B cell (primary cell): ENCODE measurements around the gene CERS6. TPM values are rescaled to one million over a fixed set of nuclear protein-coding genes. Genes with fewer than 3 reads are reported as not detected.

Source experiments
- ATAC-seq: fragments of 200-7000 bp; cut with Tn5 transposase; one replicate; pipeline ENCODE4 v1.10.0; 2021; ENCODE audit warnings: low read depth, mild to moderate bottlenecking, moderate number of reproducible peaks, moderate library complexity
- CTCF ChIA-PET: fragments of 350-600 bp; sonication (Branson Sonifier 250); formaldehyde crosslinking; loops from one replicate; lab custom pipeline; 2021; ENCODE audit warnings: antibody characterized with exemption, inconsistent platforms; lab: Charles Lee
- POLR2A ChIA-PET: fragments of 350-600 bp; sonication (Branson Sonifier 250); formaldehyde crosslinking; loops from one replicate; lab custom pipeline; 2021; ENCODE audit warnings: antibody characterized with exemption; lab: Charles Lee
- DNase-seq: peaks from one replicate; pipeline ENCODE4 v3.0.0; 2013
- H2AFZ ChIP-seq: 2 replicates; pipeline ENCODE4 v1.6.1; 2012; ENCODE audit warnings: mild to moderate bottlenecking, low read depth, low read length; ENCODE audit not compliant: insufficient read depth, poor library complexity, severe bottlenecking
- H3K27ac ChIP-seq, 2 donors: 1 replicate in 1 of 2; 2 replicates in 1 of 2; pipeline ENCODE4 v1.5.1; 2012 to 2013; ENCODE audit warnings: low read length in 2 of 2, mild to moderate bottlenecking in 2 of 2, moderate library complexity in 1 of 2
- H3K27me3 ChIP-seq, 4 experiments: fragments of 200-600 bp in 1 of 4; sonication (generic) in 1 of 4; replicated peaks in 1 of 4; 1 replicate in 2 of 4; 2 replicates in 2 of 4; pipeline versions ENCODE4 v1.6.1 to v1.7.0; 2013 to 2016; ENCODE audit warnings: low read length in 3 of 4, mild to moderate bottlenecking in 2 of 4, mixed read lengths in 1 of 4, moderate library complexity in 1 of 4; ENCODE audit not compliant: insufficient read depth in 4 of 4, control insufficient read depth in 3 of 4; ENCODE audit errors: control extremely low read depth in 1 of 4
- H3K36me3 ChIP-seq, 2 experiments: replicated peaks in 1 of 2; 1 replicate in 1 of 2; 2 replicates in 1 of 2; pipeline versions ENCODE4 v1.6.1 to v1.7.1; 2013; ENCODE audit warnings: low read length in 1 of 2; ENCODE audit not compliant: insufficient read depth in 2 of 2, control insufficient read depth in 1 of 2; ENCODE audit errors: control extremely low read depth in 1 of 2, extremely low read depth in 1 of 2
- H3K4me1 ChIP-seq, 2 donors: fragments of 200-600 bp in 1 of 2; sonication (generic) in 1 of 2; 1 replicate in 1 of 2; 2 replicates in 1 of 2; pipeline versions ENCODE4 v1.5.1 to v1.6.1; 2013 to 2017; ENCODE audit warnings: low read length in 2 of 2; ENCODE audit not compliant: control insufficient read depth in 2 of 2, insufficient read depth in 2 of 2
- H3K4me2 ChIP-seq: replicated peaks from 2 replicates; pipeline ENCODE3; 2012; ENCODE audit warnings: mild to moderate bottlenecking, low read depth, low read length; ENCODE audit not compliant: poor library complexity, severe bottlenecking
- H3K4me3 ChIP-seq, 5 experiments: fragments of 200-600 bp in 1 of 5; sonication (generic) in 1 of 5; 1 replicate in 3 of 5; 2 replicates in 2 of 5; pipeline versions ENCODE4 v1.5.1 to v1.7.0; 2011 to 2016; ENCODE audit warnings: low read length in 4 of 5, mild to moderate bottlenecking in 4 of 5, low read depth in 2 of 5, control low read depth in 1 of 5, moderate library complexity in 1 of 5; ENCODE audit not compliant: insufficient read depth in 1 of 5; ENCODE audit errors: control extremely low read depth in 1 of 5, extremely low read depth in 1 of 5
- H3K79me2 ChIP-seq: fragments of 200-600 bp; sonication (generic); one replicate; pipeline ENCODE4 v1.6.0; 2016; ENCODE audit warnings: low read length; ENCODE audit not compliant: control insufficient read depth, insufficient read depth
- H3K9ac ChIP-seq: fragments of 200-600 bp; sonication (generic); 2 replicates; pipeline ENCODE4 v1.6.1; 2017; ENCODE audit warnings: mild to moderate bottlenecking, low read length, moderate library complexity
- H3K9me3 ChIP-seq, 3 donors: one replicate each; pipeline versions ENCODE4 v1.6.1 to v1.7.1; 2013; ENCODE audit warnings: low read length in 2 of 3; ENCODE audit not compliant: control insufficient read depth in 2 of 3, insufficient read depth in 1 of 3; ENCODE audit errors: control extremely low read depth in 1 of 3
- H4K20me1 ChIP-seq: 2 replicates; pipeline ENCODE4 v1.6.0; 2012; ENCODE audit warnings: mild to moderate bottlenecking, low read length; ENCODE audit not compliant: insufficient read depth, control insufficient read depth, poor library complexity, severe bottlenecking
- H3K27ac Mint-ChIP-seq: one replicate; pipeline ENCODE4 v1.8.0; 2021; ENCODE audit warnings: mixed read lengths
- H3K27me3 Mint-ChIP-seq: one replicate; pipeline ENCODE4 v1.8.0; 2021; ENCODE audit warnings: mixed read lengths
- H3K4me1 Mint-ChIP-seq: one replicate; pipeline ENCODE4 v1.8.0; 2021; ENCODE audit warnings: mixed read lengths
- H3K4me3 Mint-ChIP-seq: one replicate; pipeline ENCODE4 v1.8.0; 2021; ENCODE audit warnings: mixed read lengths
- H3K9me3 Mint-ChIP-seq: one replicate; pipeline ENCODE4 v1.8.0; 2022; ENCODE audit warnings: mixed read lengths; ENCODE audit not compliant: insufficient read depth
- CTCF ChIP-seq: fragments of 200-600 bp; IDR thresholded peaks from one replicate; pipeline ENCODE4 v1.8.0; 2022; ENCODE audit warnings: antibody characterized with exemption, mild to moderate bottlenecking
- EZH2 ChIP-seq: IDR thresholded peaks from 2 replicates; pipeline ENCODE4 v1.6.1; 2012; ENCODE audit warnings: borderline replicate concordance, low read depth, mild to moderate bottlenecking, moderate library complexity, low read length; ENCODE audit not compliant: insufficient read depth, poor library complexity, severe bottlenecking
- WGBS: methylation state at CpG from one replicate; pipeline ENCODE4 v1.1.5; 2013; ENCODE audit warnings: missing lambda C conversion rate; ENCODE audit not compliant: insufficient coverage; 5-methylcytosine and 5-hydroxymethylcytosine counted together
- intact Hi-C: fragments of 100-400 bp; cut with micrococcal nuclease; formaldehyde crosslinking; loops from one replicate; pipeline ENCODE4 v1.10.0; 2022
- polyA plus RNA-seq: library from polyadenylated mRNA; depleted of rRNA; stranded (reverse); fragments of >200 nt; gene quantifications from 2 replicates; pipeline ENCODE4 v1.2.3, GENCODE V29; 2012
- total RNA-seq, 2 donors: library from RNA; stranded (reverse); fragments of 120-200 nt in 1 of 2; gene quantifications; 1 replicate in 1 of 2; 2 replicates in 1 of 2; pipeline versions ENCODE4 v1.2.3 to v1.2.4, GENCODE V29; 2013 to 2022

The CERS6 gene
- total and polyA plus RNA-seq, 2 donors (not counting 1 experiment from before 2014, with no cell fraction given) = 2.2 to 5.5 TPM

DNA sequence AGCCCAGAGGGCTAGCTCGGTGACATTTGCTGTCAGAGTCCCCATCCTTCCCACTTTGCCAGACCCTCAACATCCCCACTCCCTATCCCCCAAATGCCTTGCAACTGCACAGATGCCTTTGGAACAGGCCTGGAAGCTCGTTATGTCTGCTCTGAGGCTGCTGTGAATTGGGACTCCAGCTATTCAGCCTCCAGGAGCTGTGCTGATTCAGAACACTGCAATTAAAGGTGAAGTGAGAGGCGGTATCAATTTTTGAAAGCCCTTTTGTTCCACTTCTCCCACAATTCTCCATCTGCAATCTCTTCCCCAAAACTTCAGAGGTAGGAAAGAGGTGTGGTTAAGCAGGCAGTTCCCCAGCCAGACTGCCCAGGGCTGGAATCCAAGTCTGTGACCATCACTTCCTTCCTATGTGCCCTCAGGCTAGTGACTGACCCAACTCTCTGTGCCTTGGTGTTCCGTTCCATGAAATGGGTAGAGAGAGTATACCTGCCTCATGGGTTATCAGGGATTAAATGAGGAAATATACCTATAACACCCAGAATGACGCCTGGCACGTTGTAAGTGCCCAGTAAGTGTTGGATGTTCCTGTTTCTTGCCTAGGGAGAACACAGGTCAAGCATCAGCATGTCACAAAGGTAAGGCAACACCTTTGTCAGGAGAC is 363.9 kb downstream of the CERS6 start:
- H3K4me2 ChIP-seq = no peak overlapping the region
- Mint-ChIP-seq H3K9me3 (no peaks in the 10 kb centered on the region), H3K27me3 (no peaks in the 10 kb centered on the region), H3K4me3 (no peak overlapping the region), H3K4me1 (no peaks in the 10 kb centered on the region), H3K27ac (no peak overlapping the region)
- H3K4me3 ChIP-seq = no peak overlapping the region
- DNase-seq = no peak
- H3K27me3 ChIP-seq = no peaks in the 10 kb centered on the region
- H2AFZ ChIP-seq = no peak overlapping the region
- H3K79me2 ChIP-seq = no peaks in the 10 kb centered on the region
- H4K20me1 ChIP-seq = no peaks in the 10 kb centered on the region
- intact Hi-C loops = no loop called here
- ATAC-seq = no peak
- no peak overlapping the region for H3K27ac ChIP-seq
- no peaks in the 10 kb centered on the region for H3K4me1 ChIP-seq
- TF ChIP-seq EZH2 = no peak
- WGBS = 90% methylated on average over 3 of the region's 6 CpGs
- CTCF ChIA-PET = no interaction called here
- no peak overlapping the region for H3K9ac ChIP-seq
- no peaks in the 10 kb centered on the region for H3K36me3 ChIP-seq
- POLR2A ChIA-PET = no interaction called here
- no peaks in the 10 kb centered on the region for H3K9me3 ChIP-seq

DNA sequence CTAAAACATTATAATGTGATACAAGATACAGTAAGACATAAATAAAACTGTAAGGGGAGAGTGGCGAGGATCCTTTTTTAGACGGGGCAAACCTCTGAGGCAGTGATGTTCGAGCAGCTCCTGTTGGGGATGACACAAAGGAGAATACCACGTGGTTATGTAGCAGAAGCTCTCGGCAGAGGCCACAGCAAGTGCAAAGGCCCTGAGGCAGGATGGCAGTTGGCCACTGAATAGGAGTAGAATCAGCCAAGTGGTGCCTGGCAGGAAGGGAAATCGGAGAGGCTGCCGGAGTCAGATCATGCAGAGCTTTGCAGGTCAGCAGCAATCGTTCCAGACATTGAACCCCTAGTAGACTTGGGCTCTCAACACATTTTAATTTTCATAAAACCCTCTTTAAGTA is 365.5 kb downstream of the CERS6 start:
- 92% methylated on average over 5 of the region's 8 CpGs for WGBS
- intact Hi-C loops = no loop called here
- no peaks in the 10 kb centered on the region for H3K27me3 Mint-ChIP-seq
- ATAC-seq = no peak
- Histone ChIP-seq H3K4me3 (no peak overlapping the region), H3K27ac (no peak overlapping the region), H3K4me2 (no peak overlapping the region), H4K20me1 (no peaks in the 10 kb centered on the region), H2AFZ (no peak overlapping the region), H3K4me1 (no peaks in the 10 kb centered on the region), H3K9ac (no peak overlapping the region), H3K27me3 (no peaks in the 10 kb centered on the region), H3K36me3 (no peaks in the 10 kb centered on the region), H3K9me3 (no peaks in the 10 kb centered on the region), H3K79me2 (no peaks in the 10 kb centered on the region)
- DNase-seq = no peak
- H3K27ac Mint-ChIP-seq = no peak overlapping the region
- ChIA-PET CTCF (no interaction called here), POLR2A (no interaction called here)
- no peak overlapping the region for H3K4me3 Mint-ChIP-seq
- no peaks in the 10 kb centered on the region for H3K4me1 Mint-ChIP-seq
- TF ChIP-seq CTCF (no peak), EZH2 (no peak)
- no peaks in the 10 kb centered on the region for H3K9me3 Mint-ChIP-seq
